ENCODE results near the gene MARCHF4.

DNA sequence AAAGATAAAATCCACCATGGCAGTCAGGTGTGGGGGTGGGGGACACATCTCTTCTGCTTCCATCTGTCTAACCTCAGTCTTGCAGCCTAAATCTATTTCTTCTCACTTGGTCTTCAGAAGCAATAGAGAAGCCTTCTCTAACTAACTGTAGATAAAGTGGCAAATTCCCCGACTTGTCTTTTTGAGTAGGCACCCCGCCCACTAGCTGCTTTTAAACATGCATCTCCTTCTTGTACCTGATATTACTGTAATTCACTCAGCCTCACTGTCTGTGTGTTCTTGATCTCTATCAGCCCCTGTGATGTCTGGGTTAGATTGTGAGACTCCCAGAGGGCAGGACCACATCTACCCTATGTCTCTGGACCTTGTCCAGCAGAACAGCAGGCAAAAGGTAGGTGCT lies 6.8 kb downstream of the MARCHF4 start:
- TF ChIP-seq, protein P1, sequence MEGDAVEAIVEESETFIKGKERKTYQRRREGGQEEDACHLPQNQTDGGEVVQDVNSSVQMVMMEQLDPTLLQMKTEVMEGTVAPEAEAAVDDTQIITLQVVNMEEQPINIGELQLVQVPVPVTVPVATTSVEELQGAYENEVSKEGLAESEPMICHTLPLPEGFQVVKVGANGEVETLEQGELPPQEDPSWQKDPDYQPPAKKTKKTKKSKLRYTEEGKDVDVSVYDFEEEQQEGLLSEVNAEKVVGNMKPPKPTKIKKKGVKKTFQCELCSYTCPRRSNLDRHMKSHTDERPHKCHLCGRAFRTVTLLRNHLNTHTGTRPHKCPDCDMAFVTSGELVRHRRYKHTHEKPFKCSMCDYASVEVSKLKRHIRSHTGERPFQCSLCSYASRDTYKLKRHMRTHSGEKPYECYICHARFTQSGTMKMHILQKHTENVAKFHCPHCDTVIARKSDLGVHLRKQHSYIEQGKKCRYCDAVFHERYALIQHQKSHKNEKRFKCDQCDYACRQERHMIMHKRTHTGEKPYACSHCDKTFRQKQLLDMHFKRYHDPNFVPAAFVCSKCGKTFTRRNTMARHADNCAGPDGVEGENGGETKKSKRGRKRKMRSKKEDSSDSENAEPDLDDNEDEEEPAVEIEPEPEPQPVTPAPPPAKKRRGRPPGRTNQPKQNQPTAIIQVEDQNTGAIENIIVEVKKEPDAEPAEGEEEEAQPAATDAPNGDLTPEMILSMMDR (IDR thresholded peaks at IDR 0.05; ENCODE audit: low read depth, low read length, missing input control), result no peak
- TF ChIP-seq YY1 (IDR thresholded peaks at IDR 0.05), result no peak

All from liver (tissue), 2 donors.